K562 (cell line): Measurements from ENCODE around the gene LRMDA. TPM values are rescaled to one million over a fixed set of nuclear protein-coding genes. Genes with fewer than 3 reads are reported as not detected.

Experiments
- ARHGAP35 ChIP-seq: fragments of 450-650 bp; IDR thresholded peaks from 2 replicates; pipeline ENCODE4 v1.6.1; 2018; ENCODE audit not compliant: partially characterized antibody
- E2F4 ChIP-seq: sonication (generic); formaldehyde crosslinking; IDR thresholded peaks from 2 replicates; pipeline ENCODE4 v1.8.0; 2022; ENCODE audit warnings: mild to moderate bottlenecking, low read depth, missing genetic modification reagents
- MTA3 ChIP-seq: fragments of 450-650 bp; formaldehyde crosslinking; IDR thresholded peaks from 2 replicates; pipeline ENCODE4 v1.6.1; 2017; ENCODE audit warnings: mild to moderate bottlenecking, borderline replicate concordance
- NFE2L1 ChIP-seq: fragments of 450-650 bp; IDR thresholded peaks from 2 replicates; pipeline ENCODE4 v1.6.1; 2016; ENCODE audit warnings: missing genetic modification characterization, low read depth, mild to moderate bottlenecking, missing compliant biosample characterization, moderate library complexity, borderline replicate concordance
- PREB ChIP-seq: sonication (generic); formaldehyde crosslinking; IDR thresholded peaks from 2 replicates; pipeline ENCODE4 v1.8.1; 2023; ENCODE audit warnings: mild to moderate bottlenecking, missing genetic modification reagents
- SLC30A9 ChIP-seq: fragments of 250-450 bp; sonication (Bioruptor Pico); IDR thresholded peaks from 2 replicates; pipeline ENCODE4 v1.8.0; 2022; ENCODE audit warnings: mild to moderate bottlenecking, moderate library complexity
- THRA ChIP-seq: fragments of 450-650 bp; IDR thresholded peaks from 2 replicates; pipeline ENCODE4 v1.6.1; 2017; ENCODE audit warnings: mild to moderate bottlenecking, moderate library complexity
- TRIM28 ChIP-seq: fragments of 450-650 bp; IDR thresholded peaks from 2 replicates; pipeline ENCODE4 v1.6.1; 2017
- YY1 ChIP-seq, 3 experiments: IDR thresholded peaks; 2 replicates each; pipeline ENCODE4 v1.6.1; 2011; ENCODE audit warnings: low read length in 2 of 3, mild to moderate bottlenecking in 2 of 3, moderate library complexity in 2 of 3, borderline replicate concordance in 1 of 3, control low read depth in 1 of 3, low read depth in 1 of 3; ENCODE audit not compliant: insufficient read depth in 3 of 3, insufficient replicate concordance in 2 of 3, control insufficient read depth in 1 of 3, insufficient read length in 1 of 3; ENCODE audit errors: extremely low read depth in 1 of 3
- ZNF24 ChIP-seq: fragments of 450-650 bp; IDR thresholded peaks from 2 replicates; pipeline ENCODE4 v1.6.1; 2016
- ZNF609 ChIP-seq: sonication (generic); formaldehyde crosslinking; IDR thresholded peaks from 2 replicates; pipeline ENCODE4 v1.8.1; 2023; ENCODE audit warnings: missing genetic modification reagents, mild to moderate bottlenecking, borderline replicate concordance
- ZNF780A ChIP-seq: fragments of 250-450 bp; sonication (Bioruptor Pico); IDR thresholded peaks from 2 replicates; pipeline ENCODE4 v1.5.0; 2021; ENCODE audit warnings: mild to moderate bottlenecking
- polyA plus RNA-seq, 8 experiments: library from polyadenylated mRNA; depleted of rRNA in 4 of 8; stranded (reverse) in 5 of 8; unstranded in 3 of 8; fragments of >200 nt; fragmentation: Nextera tagmentation in 2 of 8; fragmentation: Illumina TruSeq in 1 of 8; extraction: Ambion mirVana in 2 of 8; extraction: Trizol in 1 of 8; gene quantifications; 2 replicates each; pipeline versions ENCODE4 v1.2.1 to v1.2.3, GENCODE V29; 2011 to 2014; ENCODE audit warnings: inconsistent platforms in 1 of 8, missing spikeins in 1 of 8
- total RNA-seq, 7 experiments: library from RNA; depleted of rRNA in 6 of 7; stranded (reverse); fragments of >200 nt in 6 of 7; fragmentation: Illumina TruSeq in 2 of 7; extraction: Trizol in 2 of 7; gene quantifications; 2 replicates each; pipeline versions ENCODE4 v1.2.1 to v1.2.3, GENCODE V29; 2011 to 2021; ENCODE audit warnings: low replicate concordance in 1 of 7

Gene LRMDA
- total and polyA plus RNA-seq, 9 of the 15 experiments (the other 6 are each of a cell fraction or from before 2014, with no cell fraction given): 0.25 TPM; not detected in 8

- TF ChIP-seq ZNF609 (CRISPR knock-in tag) (no peak), NFE2L1 (tag) (no peak), MTA3 (no peak), E2F4 (CRISPR knock-in tag) (no peak), PREB (CRISPR knock-in tag) (no peak), ZNF780A (CRISPR knock-in tag) (no peak), TRIM28 (no peak), ARHGAP35 (no peak), ZNF24 (no peak), YY1 (IDR thresholded peaks at IDR 0.05; ENCODE audit: borderline replicate concordance in 1 of 3, control insufficient read depth in 1 of 3, extremely low read depth in 1 of 3, insufficient read depth in 3 of 3, insufficient read length in 1 of 3, insufficient replicate concordance in 2 of 3, low read depth in 1 of 3, low read length in 2 of 3) (no peak), THRA (no peak), SLC30A9 (no peak)
These were observed 540.2 kb downstream of the LRMDA start (continued) for GRCh38 chr10:75971402-75972211.
